ENCODE measurements around the gene EFNA2. TPM values are rescaled to one million over a fixed set of nuclear protein-coding genes. Genes with fewer than 3 reads are reported as not detected.

EFNA2 gene
- total RNA-seq, 4 donors from 2014 or later, result not detected

GRCh38 chr19:1288833-1289685 lies 3.4 kb downstream of the EFNA2 start:
- WGBS, result 92% methylated on average over 31 of the region's 41 CpGs
- Histone ChIP-seq H3K36me3 (no peaks in the 10 kb centered on the region), H3K4me3 (no peak overlapping the region), H3K27ac (replicated peaks in 1 of 4) (no peak overlapping the region), H3K9me3 (no peaks in the 10 kb centered on the region), H3K27me3 (peaks cover 0 to 95% (median 38%) of the 10 kb centered on the region in 4 donors), H3K4me1 (peaks cover 0 to 27% (median 21%) of the 10 kb centered on the region in 4 donors)
- TF ChIP-seq POLR2AphosphoS5 (IDR thresholded peaks at IDR 0.05) (no peak), POLR2A (IDR thresholded peaks at IDR 0.05; ENCODE audit: low read depth) (no peak)
- no peak for DNase-seq (ENCODE audit: extremely low spot score)
- intact Hi-C loops (cut with DNase I), result loop anchor here (10.0 kb wide), 1 partner anchor 116 kb away; the partner anchor contains the start of genes DAZAP1 and GAMT

- Histone ChIP-seq H3K36me3 (no peaks in the 10 kb centered on the region), H3K4me1 (peaks cover 0 to 27% (median 21%) of the 10 kb centered on the region in 4 donors), H3K9me3 (no peaks in the 10 kb centered on the region), H3K4me3 (no peak overlapping the region), H3K27me3 (peaks cover 0 to 95% (median 41%) of the 10 kb centered on the region in 4 donors), H3K27ac (replicated peaks in 1 of 4) (no peak overlapping the region)
- WGBS, result 82% methylated on average over 8 of the region's 19 CpGs
- DNase-seq (ENCODE audit: extremely low spot score), result no peak
- no peak for TF ChIP-seq POLR2AphosphoS5 (IDR thresholded peaks at IDR 0.05)
- no peak for TF ChIP-seq EP300 (IDR thresholded peaks at IDR 0.05)
- TF ChIP-seq POLR2A (IDR thresholded peaks at IDR 0.05; ENCODE audit: low read depth), result no peak
- no peak for TF ChIP-seq CTCF (IDR thresholded peaks at IDR 0.05)
- intact Hi-C loops (cut with DNase I), result loop anchor here (10.0 kb wide), 1 partner anchor 115 kb away; the partner anchor contains the start of genes DAZAP1 and GAMT
These were observed 4.0 kb downstream of the EFNA2 start for GRCh38 chr19:1289686-1290025.

GRCh38 chr19:1290196-1290702 lies 4.6 kb downstream of the EFNA2 start:
- H3K27ac ChIP-seq (replicated peaks in 1 of 4), result no peak overlapping the region
- H3K36me3 ChIP-seq, result no peaks in the 10 kb centered on the region
- peaks cover 2 to 28% (median 24%) of the 10 kb centered on the region in 4 donors for H3K4me1 ChIP-seq
- TF ChIP-seq POLR2A (IDR thresholded peaks at IDR 0.05; ENCODE audit: low read depth) (no peak), POLR2AphosphoS5 (IDR thresholded peaks at IDR 0.05) (no peak), EP300 (IDR thresholded peaks at IDR 0.05) (no peak), CTCF (IDR thresholded peaks at IDR 0.05) (no peak)
- intact Hi-C loops (cut with DNase I), result no loop called here
- WGBS, result 88% methylated on average over 3 of the region's 24 CpGs
- H3K9me3 ChIP-seq, result no peaks in the 10 kb centered on the region
- no peak overlapping the region for H3K4me3 ChIP-seq
- DNase-seq (ENCODE audit: extremely low spot score), result no peak
- peaks cover 0 to 95% (median 44%) of the 10 kb centered on the region in 4 donors for H3K27me3 ChIP-seq

- Histone ChIP-seq H3K27ac (replicated peaks in 1 of 4) (no peak overlapping the region), H3K9me3 (no peaks in the 10 kb centered on the region), H3K27me3 (peaks cover 0 to 98% (median 46%) of the 10 kb centered on the region in 4 donors), H3K36me3 (no peaks in the 10 kb centered on the region), H3K4me3 (no peak overlapping the region), H3K4me1 (peaks cover 6 to 31% (median 28%) of the 10 kb centered on the region in 4 donors)
- intact Hi-C loops (cut with DNase I), result no loop called here
- no peak for TF ChIP-seq CTCF (IDR thresholded peaks at IDR 0.05)
- TF ChIP-seq EP300 (IDR thresholded peaks at IDR 0.05), result no peak
- no peak for TF ChIP-seq POLR2A (IDR thresholded peaks at IDR 0.05; ENCODE audit: low read depth)
- TF ChIP-seq POLR2AphosphoS5 (IDR thresholded peaks at IDR 0.05), result no peak
- no peak for DNase-seq (ENCODE audit: extremely low spot score)
- WGBS, result 85% methylated on average over 25 of the region's 40 CpGs
These were observed 5.3 kb downstream of the EFNA2 start for GRCh38 chr19:1290703-1291651.
